Activated CD8-positive, alpha-beta T cell treated with anti-CD3 and anti-CD28 coated beads, Interleukin-2, amount 10 ng/mL, durations not matched to agents 7 days and 5 days (primary cell): Measurements from ENCODE around the gene RNF144A. TPM values are rescaled to one million over a fixed set of nuclear protein-coding genes. Genes with fewer than 3 reads are reported as not detected.

Experiments used
- ATAC-seq: fragments of 150-1000 bp; cut with Tn5 transposase; one replicate; pipeline ENCODE4 v1.10.0; 2021; ENCODE audit warnings: moderate library complexity
- CTCF ChIA-PET: fragments of 350-600 bp; sonication (Branson Sonifier 250); formaldehyde crosslinking; loops from one replicate; lab custom pipeline; 2021; ENCODE audit warnings: antibody characterized with exemption; lab: Charles Lee
- POLR2A ChIA-PET: fragments of 350-600 bp; sonication (Branson Sonifier 250); formaldehyde crosslinking; loops from one replicate; lab custom pipeline; 2021; ENCODE audit warnings: antibody characterized with exemption; lab: Charles Lee
- DNase-seq: peaks from one replicate; pipeline ENCODE4 v3.0.0-alpha.2; 2020
- H3K27ac Mint-ChIP-seq: one replicate; pipeline ENCODE4 v1.8.0; 2021; ENCODE audit warnings: mild to moderate bottlenecking, mixed read lengths
- H3K27me3 Mint-ChIP-seq: one replicate; pipeline ENCODE4 v1.8.0; 2021; ENCODE audit warnings: low read depth, mixed read lengths
- H3K36me3 Mint-ChIP-seq: one replicate; pipeline ENCODE4 v1.8.0; 2021; ENCODE audit warnings: low read depth, mixed read lengths
- H3K4me1 Mint-ChIP-seq: one replicate; pipeline ENCODE4 v1.8.0; 2021; ENCODE audit warnings: low read depth, mixed read lengths
- H3K4me3 Mint-ChIP-seq: one replicate; pipeline ENCODE4 v1.8.0; 2021; ENCODE audit warnings: mild to moderate bottlenecking, mixed read lengths
- H3K9me3 Mint-ChIP-seq: one replicate; pipeline ENCODE4 v1.8.0; 2022; ENCODE audit warnings: mixed read lengths; ENCODE audit not compliant: insufficient read depth
- total RNA-seq, 2 experiments: library from RNA; stranded (reverse); gene quantifications; one replicate each; pipeline ENCODE4 v1.2.3, GENCODE V29; 2021

Gene RNF144A
- total RNA-seq, 2 experiments from 2014 or later, result 76.9 to 87.0 TPM

- Mint-ChIP-seq H3K4me1 (peaks cover 4% of the 10 kb centered on the region), H3K27me3 (no peaks in the 10 kb centered on the region), H3K4me3 (no peak overlapping the region), H3K36me3 (peaks cover 21% of the 10 kb centered on the region), H3K9me3 (no peaks in the 10 kb centered on the region), H3K27ac (no peak overlapping the region)
- POLR2A ChIA-PET, result interaction anchor here (1.6 kb wide), 1 partner anchor 188 kb away, joined by 3 read pairs; the partner anchor contains the start of gene CMPK2
- ATAC-seq (no peak), DNase-seq (no peak)
- CTCF ChIA-PET, result interaction anchor here (0.9 to 3.7 kb wide), 3 partner anchors 10 to 157 kb away, joined by 3 to 21 read pairs (median 3); no protein-coding TSS in a partner anchor
These were observed 136.5 kb downstream of the RNF144A start for GRCh38 chr2:7053650-7054265.

- peak overlapping the region; percentile 80 for H3K27ac Mint-ChIP-seq
- ATAC-seq, result peak; percentile 61
- peaks cover 31% of the 10 kb centered on the region for H3K36me3 Mint-ChIP-seq
- peak overlapping the region; percentile 26 for H3K4me3 Mint-ChIP-seq
- peaks cover 16% of the 10 kb centered on the region for H3K4me1 Mint-ChIP-seq
- ChIA-PET CTCF (interaction anchor here (0.6 to 3.1 kb wide), 6 partner anchors 12 to 357 kb away, joined by 3 to 27 read pairs (median 4); no protein-coding TSS in a partner anchor), POLR2A (no interaction called here)
- peaks cover 2% of the 10 kb centered on the region for H3K9me3 Mint-ChIP-seq
- DNase-seq, result peak; percentile 46
- H3K27me3 Mint-ChIP-seq, result no peaks in the 10 kb centered on the region
These were observed 140.7 kb downstream of the RNF144A start for GRCh38 chr2:7057865-7058400.

GRCh38 chr2:7060156-7060555 lies 142.9 kb downstream of the RNF144A start:
- Mint-ChIP-seq H3K4me3 (no peak overlapping the region), H3K27me3 (no peaks in the 10 kb centered on the region), H3K4me1 (peaks cover 16% of the 10 kb centered on the region), H3K27ac (peak overlapping the region; percentile 44), H3K9me3 (peaks cover 14% of the 10 kb centered on the region), H3K36me3 (peaks cover 48% of the 10 kb centered on the region)
- no peak for ATAC-seq
- DNase-seq, result no peak
- ChIA-PET CTCF (no interaction called here), POLR2A (no interaction called here)

GRCh38 chr2:7060631-7061449 lies 143.6 kb downstream of the RNF144A start:
- no peak for ATAC-seq
- no peak for DNase-seq
- Mint-ChIP-seq H3K27me3 (no peaks in the 10 kb centered on the region), H3K4me1 (peaks cover 16% of the 10 kb centered on the region), H3K27ac (no peak overlapping the region), H3K9me3 (peaks cover 14% of the 10 kb centered on the region), H3K4me3 (no peak overlapping the region), H3K36me3 (peaks cover 50% of the 10 kb centered on the region)
- CTCF ChIA-PET, result interaction anchor here (0.8 to 1.4 kb wide), 3 partner anchors 16 to 46 kb away, joined by 3 to 7 read pairs (median 4); no protein-coding TSS in a partner anchor
- POLR2A ChIA-PET, result no interaction called here

- Mint-ChIP-seq H3K4me1 (peaks cover 16% of the 10 kb centered on the region), H3K36me3 (peaks cover 50% of the 10 kb centered on the region), H3K27me3 (no peaks in the 10 kb centered on the region), H3K27ac (no peak overlapping the region), H3K9me3 (peaks cover 14% of the 10 kb centered on the region), H3K4me3 (no peak overlapping the region)
- ATAC-seq (no peak), DNase-seq (no peak)
- ChIA-PET CTCF (interaction anchor here (0.8 to 1.4 kb wide), 3 partner anchors 17 to 46 kb away, joined by 3 to 7 read pairs (median 4); no protein-coding TSS in a partner anchor), POLR2A (interaction anchor here (0.6 kb wide), 1 partner anchor 10 kb away, joined by 3 read pairs; no protein-coding TSS in a partner anchor)
These were observed 144.2 kb downstream of the RNF144A start for GRCh38 chr2:7061450-7061789.

GRCh38 chr2:7061921-7062320 lies 144.7 kb downstream of the RNF144A start:
- Mint-ChIP-seq H3K27me3 (no peaks in the 10 kb centered on the region), H3K27ac (no peak overlapping the region), H3K4me3 (no peak overlapping the region), H3K36me3 (peaks cover 47% of the 10 kb centered on the region), H3K9me3 (peaks cover 14% of the 10 kb centered on the region), H3K4me1 (peaks cover 16% of the 10 kb centered on the region)
- ChIA-PET CTCF (interaction anchor here (0.8 to 1.4 kb wide), 2 partner anchors 17 to 18 kb away, joined by 3 to 7 read pairs; no protein-coding TSS in a partner anchor), POLR2A (interaction anchor here (0.6 kb wide), 1 partner anchor 9 kb away, joined by 3 read pairs; no protein-coding TSS in a partner anchor)
- ATAC-seq (no peak), DNase-seq (no peak)

GRCh38 chr2:7063789-7064188 lies 146.6 kb downstream of the RNF144A start:
- no peak overlapping the region for H3K27ac Mint-ChIP-seq
- POLR2A ChIA-PET, result no interaction called here
- CTCF ChIA-PET, result interaction anchor here (1.4 kb wide), 1 partner anchor 167 kb away, joined by 3 read pairs; no protein-coding TSS in a partner anchor
- no peaks in the 10 kb centered on the region for H3K27me3 Mint-ChIP-seq
- H3K36me3 Mint-ChIP-seq, result peaks cover 56% of the 10 kb centered on the region
- H3K9me3 Mint-ChIP-seq, result peaks cover 14% of the 10 kb centered on the region
- H3K4me1 Mint-ChIP-seq, result peaks cover 12% of the 10 kb centered on the region
- ATAC-seq, result no peak
- H3K4me3 Mint-ChIP-seq, result no peak overlapping the region
- no peak for DNase-seq

- H3K4me3 Mint-ChIP-seq, result no peak overlapping the region
- ATAC-seq (no peak), DNase-seq (no peak)
- POLR2A ChIA-PET, result no interaction called here
- H3K4me1 Mint-ChIP-seq, result no peaks in the 10 kb centered on the region
- no peaks in the 10 kb centered on the region for H3K27me3 Mint-ChIP-seq
- peaks cover 7% of the 10 kb centered on the region for H3K9me3 Mint-ChIP-seq
- CTCF ChIA-PET, result no interaction called here
- peaks cover 43% of the 10 kb centered on the region for H3K36me3 Mint-ChIP-seq
- no peak overlapping the region for H3K27ac Mint-ChIP-seq
These were observed 151.2 kb downstream of the RNF144A start for GRCh38 chr2:7068457-7068856.

- DNase-seq, result no peak
- POLR2A ChIA-PET, result no interaction called here
These were observed 153.3 kb downstream of the RNF144A start for GRCh38 chr2:7070483-7070882.

GRCh38 chr2:7071154-7071553 lies 153.9 kb downstream of the RNF144A start:
- DNase-seq (no peak), ATAC-seq (no peak)
- ChIA-PET POLR2A (interaction anchor here (0.5 kb wide), 1 partner anchor 9 kb away, joined by 3 read pairs; no protein-coding TSS in a partner anchor), CTCF (no interaction called here)
- no peaks in the 10 kb centered on the region for H3K4me1 Mint-ChIP-seq
- H3K27ac Mint-ChIP-seq, result no peak overlapping the region
- no peaks in the 10 kb centered on the region for H3K27me3 Mint-ChIP-seq
- no peaks in the 10 kb centered on the region for H3K9me3 Mint-ChIP-seq
- peaks cover 43% of the 10 kb centered on the region for H3K36me3 Mint-ChIP-seq
- no peak overlapping the region for H3K4me3 Mint-ChIP-seq

More at GRCh38 chr2:7070483-7070882, 153.3 kb downstream of the RNF144A start:
- H3K27me3 Mint-ChIP-seq, result no peaks in the 10 kb centered on the region
- H3K36me3 Mint-ChIP-seq, result peaks cover 40% of the 10 kb centered on the region
- CTCF ChIA-PET, result interaction anchor here (0.6 to 1.8 kb wide), 4 partner anchors 12 to 48 kb away, joined by 3 to 4 read pairs (median 4); no protein-coding TSS in a partner anchor
- no peaks in the 10 kb centered on the region for H3K4me1 Mint-ChIP-seq
- H3K9me3 Mint-ChIP-seq, result no peaks in the 10 kb centered on the region
- no peak overlapping the region for H3K4me3 Mint-ChIP-seq
- ATAC-seq, result no peak
- H3K27ac Mint-ChIP-seq, result no peak overlapping the region

- H3K9me3 Mint-ChIP-seq, result no peaks in the 10 kb centered on the region
- no peaks in the 10 kb centered on the region for H3K4me1 Mint-ChIP-seq
- DNase-seq, result no peak
- no peak overlapping the region for H3K4me3 Mint-ChIP-seq
- ATAC-seq, result no peak
- H3K27me3 Mint-ChIP-seq, result no peaks in the 10 kb centered on the region
- CTCF ChIA-PET, result interaction anchor here (0.8 kb wide), 2 partner anchors 11 to 12 kb away, joined by 3 read pairs; no protein-coding TSS in a partner anchor
- H3K27ac Mint-ChIP-seq, result no peak overlapping the region
- H3K36me3 Mint-ChIP-seq, result peaks cover 43% of the 10 kb centered on the region
- POLR2A ChIA-PET, result no interaction called here
These were observed 154.8 kb downstream of the RNF144A start for GRCh38 chr2:7071916-7072556.
